GM06990 (cell line): ENCODE measurements around the gene UXT.

ENCODE experiments used
- DNase-seq: peaks from one replicate; pipeline ENCODE4 v3.0.0-alpha.2; 2011; ENCODE audit not compliant: insufficient read length; ENCODE audit errors: extremely low read depth
- H3K27me3 ChIP-seq: replicated peaks from 2 replicates; pipeline ENCODE4 v1.6.0; 2011; ENCODE audit warnings: low read length; ENCODE audit not compliant: control insufficient read depth, insufficient read depth
- H3K36me3 ChIP-seq: 2 replicates; pipeline ENCODE4 v1.5.1; 2011; ENCODE audit warnings: low read length; ENCODE audit not compliant: control insufficient read depth, insufficient read depth
- H3K4me3 ChIP-seq: replicated peaks from 2 replicates; pipeline ENCODE4 v1.5.1; 2011; ENCODE audit warnings: low read depth, mild to moderate bottlenecking, control low read depth, low read length
- CTCF ChIP-seq: IDR thresholded peaks from 2 replicates; pipeline ENCODE4 v1.5.1; 2011; ENCODE audit warnings: low read length, control low read depth, mild to moderate bottlenecking, inconsistent platforms; ENCODE audit not compliant: insufficient read depth, poor library complexity, severe bottlenecking

The UXT gene

GRCh38 chrX:47664737-47665136, 5.8 kb upstream of the UXT start:
- Histone ChIP-seq H3K36me3 (no peaks in the 10 kb centered on the region), H3K4me3 (no peak overlapping the region), H3K27me3 (no peaks in the 10 kb centered on the region)
- TF ChIP-seq CTCF: no peak
- no peak for DNase-seq

GRCh38 chrX:47662144-47662657, 3.2 kb upstream of the UXT start:
- TF ChIP-seq CTCF: no peak
- DNase-seq: no peak
- Histone ChIP-seq H3K4me3 (no peak overlapping the region), H3K36me3 (no peaks in the 10 kb centered on the region; the same call in 1 of the 2 replicates), H3K27me3 (no peaks in the 10 kb centered on the region)

GRCh38 chrX:47661539-47661938, 2.6 kb upstream of the UXT start:
- Histone ChIP-seq H3K4me3 (no peak overlapping the region), H3K36me3 (no peaks in the 10 kb centered on the region; the same call in 1 of the 2 replicates), H3K27me3 (no peaks in the 10 kb centered on the region)
- DNase-seq: no peak
- TF ChIP-seq CTCF: no peak

- Histone ChIP-seq H3K36me3 (peaks cover 1% of the 10 kb centered on the region; the same call in 1 of the 2 replicates), H3K4me3 (peak overlapping the region; percentile 50), H3K27me3 (no peaks in the 10 kb centered on the region)
- TF ChIP-seq CTCF: no peak
- no peak for DNase-seq
Observed at GRCh38 chrX:47659421-47659726, 394 bp upstream of the UXT start.

GRCh38 chrX:47658301-47658683, 688 bp downstream of the UXT start:
- DNase-seq: no peak
- Histone ChIP-seq H3K36me3 (peaks cover 1% of the 10 kb centered on the region; the same call in 1 of the 2 replicates), H3K4me3 (peak overlapping the region; percentile 53), H3K27me3 (no peaks in the 10 kb centered on the region)
- TF ChIP-seq CTCF: no peak
